ENCODE data around the gene HEXB.
"Not testable (repeated sequence)": the region's sequence is repeated elsewhere in the genome, so short reads cannot be mapped to it uniquely, and the experiment has no call there.

DNA sequence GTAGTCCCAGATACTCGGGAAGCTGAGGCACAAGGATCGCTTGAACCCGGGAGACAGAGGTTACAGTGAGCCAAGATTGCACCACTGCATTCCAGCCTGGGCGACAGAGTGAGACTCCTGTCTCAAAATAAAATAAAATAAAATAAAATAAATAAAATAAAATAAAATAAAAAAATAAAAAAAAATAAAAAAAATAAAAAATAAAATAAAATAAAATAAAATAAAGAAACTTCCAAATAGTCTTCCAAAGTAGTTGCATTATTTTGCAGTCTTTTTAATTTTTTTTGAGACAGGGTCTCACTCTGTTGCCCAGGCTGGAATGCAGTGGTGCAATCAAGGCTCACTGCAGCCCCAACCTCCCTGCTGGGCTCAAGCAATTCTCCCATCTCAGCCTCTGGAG, 63.7 kb downstream of the HEXB start:
- TF ChIP-seq, protein P1, sequence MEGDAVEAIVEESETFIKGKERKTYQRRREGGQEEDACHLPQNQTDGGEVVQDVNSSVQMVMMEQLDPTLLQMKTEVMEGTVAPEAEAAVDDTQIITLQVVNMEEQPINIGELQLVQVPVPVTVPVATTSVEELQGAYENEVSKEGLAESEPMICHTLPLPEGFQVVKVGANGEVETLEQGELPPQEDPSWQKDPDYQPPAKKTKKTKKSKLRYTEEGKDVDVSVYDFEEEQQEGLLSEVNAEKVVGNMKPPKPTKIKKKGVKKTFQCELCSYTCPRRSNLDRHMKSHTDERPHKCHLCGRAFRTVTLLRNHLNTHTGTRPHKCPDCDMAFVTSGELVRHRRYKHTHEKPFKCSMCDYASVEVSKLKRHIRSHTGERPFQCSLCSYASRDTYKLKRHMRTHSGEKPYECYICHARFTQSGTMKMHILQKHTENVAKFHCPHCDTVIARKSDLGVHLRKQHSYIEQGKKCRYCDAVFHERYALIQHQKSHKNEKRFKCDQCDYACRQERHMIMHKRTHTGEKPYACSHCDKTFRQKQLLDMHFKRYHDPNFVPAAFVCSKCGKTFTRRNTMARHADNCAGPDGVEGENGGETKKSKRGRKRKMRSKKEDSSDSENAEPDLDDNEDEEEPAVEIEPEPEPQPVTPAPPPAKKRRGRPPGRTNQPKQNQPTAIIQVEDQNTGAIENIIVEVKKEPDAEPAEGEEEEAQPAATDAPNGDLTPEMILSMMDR (conservative IDR thresholded peaks at IDR 0.05; ENCODE audit: low read depth, low read length): not testable (repeated sequence)
- not testable (repeated sequence) for TF ChIP-seq RAD21 (IDR thresholded peaks at IDR 0.05; ENCODE audit: low read length); NFE2L2 (IDR thresholded peaks at IDR 0.05; ENCODE audit: low read depth, low read length); CHD1 (IDR thresholded peaks at IDR 0.05; ENCODE audit: low read depth, low read length); RFX5 (IDR thresholded peaks at IDR 0.05; ENCODE audit: low read depth, low read length); POLR2A (IDR thresholded peaks at IDR 0.05; ENCODE audit: low read depth, low read length)

Measured in IMR-90 (cell line).